NCI-H446 treated with DMSO at 0.1 percent for 48 hours (cell line): Measurements from ENCODE around the gene CDKN2C.
"Not testable (repeated sequence)": the region's sequence is repeated elsewhere in the genome, so short reads cannot be mapped to it uniquely, and the experiment has no call there.

Source experiments
- DNase-seq: peaks from one replicate; lab custom pipeline; 2025; lab: John Stamatoyannopoulos, UW

The CDKN2C gene

GRCh38 chr1:50969611-50970508, at the start of gene CDKN2C:
Gene CDKN2C (plus strand): TSS chr1:50970245. CDS start chr1:50970369, 124 bp downstream.
- peak; percentile 97 for DNase-seq

GRCh38 chr1:50920409-50920808, 49.6 kb upstream of the CDKN2C start:
- DNase-seq = no peak

- no peak for DNase-seq
Measured at GRCh38 chr1:50921029-50921428, 49.0 kb upstream of the CDKN2C start.

- DNase-seq = no peak
Measured at GRCh38 chr1:50923564-50923963, 46.5 kb upstream of the CDKN2C start.

GRCh38 chr1:50929376-50929958, 40.6 kb upstream of the CDKN2C start:
- peak; percentile 53 for DNase-seq

- no peak for DNase-seq
Measured at GRCh38 chr1:50930193-50930592, 39.9 kb upstream of the CDKN2C start.

- DNase-seq = no peak
Measured at GRCh38 chr1:50930965-50931737, 38.9 kb upstream of the CDKN2C start.

- DNase-seq = not testable (repeated sequence)
Measured at GRCh38 chr1:50932043-50932442, 38.0 kb upstream of the CDKN2C start.

GRCh38 chr1:50933770-50934169, 36.3 kb upstream of the CDKN2C start:
- DNase-seq = not testable (repeated sequence)

GRCh38 chr1:50934838-50935237, 35.2 kb upstream of the CDKN2C start:
- no peak for DNase-seq

- not testable (repeated sequence) for DNase-seq
Measured at GRCh38 chr1:50935276-50935675, 34.8 kb upstream of the CDKN2C start.

GRCh38 chr1:50936321-50936720, 33.7 kb upstream of the CDKN2C start:
- DNase-seq = no peak

GRCh38 chr1:50940291-50940690, 29.8 kb upstream of the CDKN2C start:
- no peak for DNase-seq

- DNase-seq = no peak
Measured at GRCh38 chr1:50942334-50942733, 27.7 kb upstream of the CDKN2C start.

- DNase-seq = no peak
Measured at GRCh38 chr1:50949286-50949982, 20.6 kb upstream of the CDKN2C start.

- no peak for DNase-seq
Measured at GRCh38 chr1:50950396-50950795, 19.6 kb upstream of the CDKN2C start.

- DNase-seq = not testable (repeated sequence)
Measured at GRCh38 chr1:50952566-50952965, 17.5 kb upstream of the CDKN2C start.

- no peak for DNase-seq
Measured at GRCh38 chr1:50955116-50955515, 14.9 kb upstream of the CDKN2C start.

GRCh38 chr1:50959303-50959912, 10.6 kb upstream of the CDKN2C start:
- no peak for DNase-seq

GRCh38 chr1:50959913-50960844, 9.9 kb upstream of the CDKN2C start, which contains the start of gene FAF1:
Gene FAF1 (minus strand): TSS chr1:50960267. CDS start chr1:50959811, 456 bp downstream.
- peak; percentile 98 for DNase-seq
